Endothelial cell of umbilical vein (primary cell): Measurements from ENCODE around the gene CCDC136. TPM values are rescaled to one million over a fixed set of nuclear protein-coding genes. Genes with fewer than 3 reads are reported as not detected.

Experiments used
- BruUV-seq: library from RNA; stranded (reverse); fragments of 400-500 nt; replicated peaks from 2 replicates; lab custom pipeline; 2021; lab: Mats Ljungman, UMichigan
- CTCF ChIA-PET: fragments of 300-600, 350-600 bp; sonication (Branson Sonifier 250); formaldehyde crosslinking; loops from one replicate; lab custom pipeline; 2021; ENCODE audit warnings: antibody characterized with exemption, inconsistent platforms; lab: Charles Lee
- POLR2A ChIA-PET: fragments of 300-600, 350-600 bp; sonication (Branson Sonifier 250); formaldehyde crosslinking; loops from one replicate; lab custom pipeline; 2021; ENCODE audit warnings: antibody characterized with exemption, inconsistent platforms; lab: Charles Lee
- DNase-seq: peaks from one replicate; pipeline ENCODE4 v3.0.0-alpha.2; 2011; ENCODE audit warnings: low read depth, low spot score
- FAIRE-seq: peaks from 2 replicates; lab custom pipeline; 2011; peaks lifted over from hg19 to GRCh38; lab: Jason Lieb, UNC
- H2AFZ ChIP-seq: 2 replicates; pipeline ENCODE4 v1.6.0; 2012; ENCODE audit warnings: low read depth, low read length, control low read depth, inconsistent platforms
- H3K27ac ChIP-seq: 2 replicates; pipeline ENCODE4 v1.5.1; 2011; ENCODE audit warnings: low read depth, mild to moderate bottlenecking, control low read depth, low read length, moderate library complexity; ENCODE audit not compliant: insufficient read depth
- H3K27me3 ChIP-seq, 2 experiments: 2 replicates each; pipeline versions ENCODE4 v1.6.0 to v1.6.1; 2011; ENCODE audit warnings: low read length in 2 of 2, mixed read lengths in 1 of 2; ENCODE audit not compliant: control insufficient read depth in 2 of 2, insufficient read depth in 2 of 2
- H3K36me3 ChIP-seq, 2 experiments: 2 replicates in 1 of 2; 3 replicates in 1 of 2; pipeline ENCODE4 v1.5.1; 2011; ENCODE audit warnings: low read length in 2 of 2, mild to moderate bottlenecking in 1 of 2, moderate library complexity in 1 of 2; ENCODE audit not compliant: control insufficient read depth in 2 of 2, insufficient read depth in 2 of 2; ENCODE audit errors: extremely low read depth in 1 of 2
- H3K4me1 ChIP-seq: 3 replicates; pipeline ENCODE4 v1.5.1; 2011; ENCODE audit warnings: mild to moderate bottlenecking, low read length; ENCODE audit not compliant: control insufficient read depth, insufficient read depth; ENCODE audit errors: extremely low read depth
- H3K4me2 ChIP-seq: 2 replicates; pipeline ENCODE4 v1.6.1; 2011; ENCODE audit warnings: low read length, control low read depth, mixed read lengths; ENCODE audit not compliant: insufficient read depth
- H3K4me3 ChIP-seq, 3 experiments: fragments of 200-600 bp in 1 of 3; sonication (generic), shearing (Covaris generic) in 1 of 3; replicated peaks in 1 of 3; 2 replicates each; pipeline ENCODE4 v1.5.1; 2011 to 2016; ENCODE audit warnings: control low read depth in 3 of 3, low read length in 3 of 3, mild to moderate bottlenecking in 2 of 3, inconsistent platforms in 1 of 3, low read depth in 1 of 3, moderate library complexity in 1 of 3; ENCODE audit not compliant: insufficient read depth in 1 of 3
- H3K79me2 ChIP-seq: 2 replicates; pipeline ENCODE4 v1.6.0; 2012; ENCODE audit warnings: low read length, inconsistent platforms; ENCODE audit not compliant: control insufficient read depth, insufficient read depth
- H3K9ac ChIP-seq: replicated peaks from 2 replicates; pipeline ENCODE3; 2011; ENCODE audit warnings: low read length, control low read depth; ENCODE audit not compliant: insufficient read depth; ENCODE audit errors: extremely low read depth
- H3K9me1 ChIP-seq: replicated peaks from 3 replicates; pipeline ENCODE4 v1.6.0; 2011; ENCODE audit warnings: mild to moderate bottlenecking, low read length; ENCODE audit not compliant: control insufficient read depth, insufficient read depth; ENCODE audit errors: extremely low read depth
- H3K9me3 ChIP-seq: replicated peaks from 2 replicates; pipeline ENCODE4 v1.5.1; 2012; ENCODE audit warnings: low read length, inconsistent platforms; ENCODE audit not compliant: control insufficient read depth, insufficient read depth
- H4K20me1 ChIP-seq: replicated peaks from 2 replicates; pipeline ENCODE3; 2011; ENCODE audit warnings: mild to moderate bottlenecking, low read length; ENCODE audit not compliant: control insufficient read depth, insufficient read depth; ENCODE audit errors: extremely low read depth
- EZH2 ChIP-seq: IDR thresholded peaks from 2 replicates; pipeline ENCODE4 v1.6.1; 2012; ENCODE audit warnings: borderline replicate concordance, low read depth, mild to moderate bottlenecking, moderate library complexity, low read length, inconsistent platforms; ENCODE audit not compliant: severe bottlenecking
- FOS ChIP-seq: IDR thresholded peaks from 2 replicates; pipeline ENCODE4 v1.6.1; 2011; ENCODE audit warnings: mild to moderate bottlenecking, low read length, moderate library complexity, borderline replicate concordance; ENCODE audit not compliant: insufficient read depth
- GATA2 ChIP-seq: IDR thresholded peaks from 2 replicates; pipeline ENCODE4 v1.7.0; 2011; ENCODE audit warnings: low read depth, mild to moderate bottlenecking, moderate library complexity, mixed read lengths, low read length; ENCODE audit not compliant: insufficient read length, insufficient read depth
- JUN ChIP-seq: IDR thresholded peaks from 2 replicates; pipeline ENCODE4 v1.6.1; 2011; ENCODE audit warnings: borderline replicate concordance, low read depth; ENCODE audit not compliant: insufficient read length, insufficient read depth
- MYC ChIP-seq: IDR thresholded peaks from one replicate; pipeline ENCODE4 v1.6.1; 2011; ENCODE audit warnings: mild to moderate bottlenecking, low read depth, low read length
- POLR2A ChIP-seq: IDR thresholded peaks from 2 replicates; pipeline ENCODE4 v1.6.1; 2012; ENCODE audit warnings: low read depth, mild to moderate bottlenecking, control low read depth, low read length
- POLR2AphosphoS5 ChIP-seq: IDR thresholded peaks from 2 replicates; pipeline ENCODE4 v1.6.1; 2012; ENCODE audit warnings: low read depth, mild to moderate bottlenecking, control low read depth, low read length, moderate library complexity; ENCODE audit not compliant: insufficient read depth
- dilution Hi-C: fragments of 300-500 bp; cut with MboI; formaldehyde crosslinking; loops from one replicate; pipeline ENCODE4 v1.15.0; 2019; ENCODE audit warnings: low sequenced_read_pairs; ENCODE audit not compliant: extremely low pct_ligation_motif_present
- intact Hi-C: fragments of 100-400 bp; cut with micrococcal nuclease; formaldehyde crosslinking; loops from one replicate; pipeline ENCODE4 v1.10.0; 2022
- polyA plus RNA-seq, 4 experiments: library from polyadenylated mRNA; depleted of rRNA in 3 of 4; stranded (reverse) in 3 of 4; unstranded in 1 of 4; fragments of >200 nt; gene quantifications; 2 replicates each; pipeline versions ENCODE4 v1.2.1 to v1.2.3, GENCODE V29; 2011 to 2012; ENCODE audit warnings: missing spikeins in 1 of 4
- total RNA-seq: library from RNA; stranded (reverse); gene quantifications from 2 replicates; pipeline ENCODE4 v1.2.3, GENCODE V29; 2021
- TF ChIP-seq, protein P1 (sequence below), 2 donors: IDR thresholded peaks; 1 replicate in 1 of 2; 2 replicates in 1 of 2; pipeline ENCODE4 v1.5.1; 2011; ENCODE audit warnings: low read length in 2 of 2, mild to moderate bottlenecking in 2 of 2, moderate library complexity in 2 of 2, control low read depth in 1 of 2, inconsistent platforms in 1 of 2, low read depth in 1 of 2; ENCODE audit not compliant: insufficient read depth in 1 of 2; ENCODE audit errors: extremely low read depth in 1 of 2
- TF ChIP-seq, protein P2 (sequence below): IDR thresholded peaks from 2 replicates; pipeline ENCODE4 v1.6.1; 2011; ENCODE audit not compliant: insufficient read depth, insufficient read length

CCDC136 gene
- total and polyA plus RNA-seq, 2 donors (not counting 3 experiments of a cell fraction or from before 2014, with no cell fraction given) = 1.8 to 3.3 TPM

DNA sequence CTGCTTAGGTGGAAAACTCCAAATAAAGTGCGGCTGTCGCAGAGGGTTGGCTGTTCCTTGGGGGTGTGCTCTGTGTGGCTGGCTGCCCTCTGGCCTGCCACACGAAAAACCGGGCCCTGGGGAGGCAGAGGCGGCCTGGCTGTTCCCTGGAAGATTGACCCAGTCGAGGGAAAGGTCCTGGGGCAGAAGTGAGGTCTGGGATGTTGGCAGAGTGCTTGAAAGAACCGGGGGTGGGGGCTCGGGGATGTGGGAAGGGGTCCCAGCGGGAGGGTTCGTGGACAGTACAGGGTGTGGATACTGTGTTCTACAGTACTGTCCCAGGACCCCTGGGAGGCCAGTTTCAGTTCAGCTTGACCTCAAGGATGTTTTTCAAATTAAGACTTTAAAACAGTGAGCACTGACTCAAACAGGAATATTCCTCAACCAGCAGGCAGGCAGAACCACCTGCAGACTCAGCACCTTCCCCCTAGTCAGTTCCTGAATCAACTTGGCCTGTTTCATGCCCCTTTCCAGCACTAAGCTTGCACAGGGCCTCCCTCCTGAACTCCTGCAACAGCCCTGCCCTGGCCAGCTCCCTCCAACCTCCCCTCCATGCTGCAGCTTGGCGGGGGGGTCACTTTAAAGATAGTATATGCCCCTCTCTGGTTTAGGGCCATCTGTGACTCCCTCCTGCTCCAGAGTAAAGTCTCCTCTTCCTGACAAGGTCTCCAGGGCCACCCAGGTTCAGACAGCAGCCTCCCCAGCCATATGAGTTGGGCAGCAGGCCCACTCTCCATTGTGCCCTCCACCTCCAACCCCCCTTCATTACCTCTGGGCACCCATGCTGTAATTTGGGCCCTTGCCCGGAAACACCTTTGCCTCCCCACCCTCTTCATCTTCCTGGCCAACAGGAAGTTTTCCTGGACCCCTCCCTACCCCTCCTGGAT is 67.7 kb downstream of the CCDC136 start:
- intact Hi-C loops = no loop called here
- H2AFZ ChIP-seq = no peak overlapping the region

More for the DNA sequence above, 67.7 kb downstream of the CCDC136 start:
- Histone ChIP-seq H3K4me2 (no peak overlapping the region), H3K4me1 (peaks cover 9% of the 10 kb centered on the region), H3K9me3 (no peaks in the 10 kb centered on the region), H4K20me1 (no peaks in the 10 kb centered on the region), H3K36me3 (peaks cover 0 to 25% of the 10 kb centered on the region in 2 experiments), H3K27ac (no peak overlapping the region), H3K9ac (no peak overlapping the region), H3K4me3 (no peak overlapping the region), H3K27me3 (no peaks in the 10 kb centered on the region), H3K9me1 (no peaks in the 10 kb centered on the region), H3K79me2 (peaks cover 10% of the 10 kb centered on the region)
- FAIRE-seq = no peak
- CTCF ChIA-PET = interaction anchor here (0.6 to 1.5 kb wide), 8 partner anchors 9 to 231 kb away, joined by 3 to 18 read pairs (median 3); no protein-coding TSS in a partner anchor
- POLR2A ChIA-PET = interaction anchor here (1.0 kb wide), 1 partner anchor 9 kb away, joined by 3 read pairs; no protein-coding TSS in a partner anchor
- dilution Hi-C loops = no loop called here
- BruUV-seq = no TSS peak
- TF ChIP-seq POLR2A = no peak
- TF ChIP-seq JUN = no peak
- TF ChIP-seq, protein P1, sequence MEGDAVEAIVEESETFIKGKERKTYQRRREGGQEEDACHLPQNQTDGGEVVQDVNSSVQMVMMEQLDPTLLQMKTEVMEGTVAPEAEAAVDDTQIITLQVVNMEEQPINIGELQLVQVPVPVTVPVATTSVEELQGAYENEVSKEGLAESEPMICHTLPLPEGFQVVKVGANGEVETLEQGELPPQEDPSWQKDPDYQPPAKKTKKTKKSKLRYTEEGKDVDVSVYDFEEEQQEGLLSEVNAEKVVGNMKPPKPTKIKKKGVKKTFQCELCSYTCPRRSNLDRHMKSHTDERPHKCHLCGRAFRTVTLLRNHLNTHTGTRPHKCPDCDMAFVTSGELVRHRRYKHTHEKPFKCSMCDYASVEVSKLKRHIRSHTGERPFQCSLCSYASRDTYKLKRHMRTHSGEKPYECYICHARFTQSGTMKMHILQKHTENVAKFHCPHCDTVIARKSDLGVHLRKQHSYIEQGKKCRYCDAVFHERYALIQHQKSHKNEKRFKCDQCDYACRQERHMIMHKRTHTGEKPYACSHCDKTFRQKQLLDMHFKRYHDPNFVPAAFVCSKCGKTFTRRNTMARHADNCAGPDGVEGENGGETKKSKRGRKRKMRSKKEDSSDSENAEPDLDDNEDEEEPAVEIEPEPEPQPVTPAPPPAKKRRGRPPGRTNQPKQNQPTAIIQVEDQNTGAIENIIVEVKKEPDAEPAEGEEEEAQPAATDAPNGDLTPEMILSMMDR (IDR thresholded peaks at IDR 0.05; ENCODE audit: extremely low read depth in 1 of 2, insufficient read depth in 1 of 2, low read depth in 1 of 2, low read length in 2 of 2) = no peak
- no peak for TF ChIP-seq POLR2AphosphoS5
- TF ChIP-seq, protein P2, sequence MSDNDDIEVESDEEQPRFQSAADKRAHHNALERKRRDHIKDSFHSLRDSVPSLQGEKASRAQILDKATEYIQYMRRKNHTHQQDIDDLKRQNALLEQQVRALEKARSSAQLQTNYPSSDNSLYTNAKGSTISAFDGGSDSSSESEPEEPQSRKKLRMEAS = no peak
- no peak for TF ChIP-seq GATA2
- no peak for TF ChIP-seq FOS
- TF ChIP-seq MYC = no peak
- TF ChIP-seq EZH2 = no peak
- no peak for DNase-seq
